Neural cell (in vitro differentiated cells): ENCODE measurements around the gene DPM2. TPM values are rescaled to one million over a fixed set of nuclear protein-coding genes. Genes with fewer than 3 reads are reported as not detected.

Experiments used
- H2AFZ ChIP-seq: fragments of 200-600, 300-800 bp; sonication (generic), shearing (Covaris generic); 2 replicates; pipeline ENCODE4 v1.6.0; 2014; ENCODE audit warnings: low read depth, mild to moderate bottlenecking, antibody characterized with exemption, low read length, moderate library complexity
- H3F3A ChIP-seq: fragments of 200-600 bp; shearing (Covaris generic); 2 replicates; pipeline ENCODE4 v1.6.1; 2016; ENCODE audit warnings: mild to moderate bottlenecking, moderate library complexity, mixed read lengths, antibody characterized with exemption, low read length; ENCODE audit not compliant: insufficient read depth, poor library complexity, severe bottlenecking
- H3K27ac ChIP-seq: fragments of 200-600, 300-800 bp; sonication (generic), shearing (Covaris generic); 2 replicates; pipeline ENCODE4 v1.5.1; 2014; ENCODE audit warnings: mild to moderate bottlenecking, low read length, moderate library complexity
- H3K27me3 ChIP-seq: fragments of 300-800, 200-600 bp; sonication (generic), shearing (Covaris generic); 2 replicates; pipeline ENCODE4 v1.6.0; 2014; ENCODE audit warnings: mild to moderate bottlenecking, low read depth, low read length, moderate library complexity; ENCODE audit not compliant: insufficient read depth
- H3K36me3 ChIP-seq: fragments of 300-800, 200-600 bp; sonication (generic), shearing (Covaris generic); 2 replicates; pipeline ENCODE4 v1.5.1; 2014; ENCODE audit warnings: mild to moderate bottlenecking, antibody characterized with exemption, low read length, moderate library complexity; ENCODE audit not compliant: insufficient read depth
- H3K4me2 ChIP-seq: fragments of 300-800, 200-600 bp; sonication (generic), shearing (Covaris generic); 2 replicates; pipeline ENCODE4 v1.6.0; 2014; ENCODE audit warnings: mild to moderate bottlenecking, low read length
- H3K4me3 ChIP-seq: fragments of 300-800, 200-600 bp; sonication (generic), shearing (Covaris generic); 2 replicates; pipeline ENCODE4 v1.5.1; 2014; ENCODE audit warnings: mild to moderate bottlenecking, low read length, moderate library complexity
- H3K79me2 ChIP-seq: fragments of 200-600 bp; shearing (Covaris generic); replicated peaks from 2 replicates; pipeline ENCODE4 v1.6.0; 2014; ENCODE audit warnings: mild to moderate bottlenecking, low read length, moderate library complexity; ENCODE audit not compliant: insufficient read depth
- H3K9ac ChIP-seq: fragments of 300-800, 200-600 bp; sonication (generic), shearing (Covaris generic); 2 replicates; pipeline ENCODE4 v1.6.1; 2016; ENCODE audit warnings: mild to moderate bottlenecking, low read length, mixed read lengths
- H3K9me2 ChIP-seq: fragments of 200-600 bp; shearing (Covaris generic); 2 replicates; pipeline ENCODE4 v1.6.1; 2016; ENCODE audit warnings: mild to moderate bottlenecking, low read length, mixed read lengths; ENCODE audit not compliant: insufficient read depth
- H3K9me3 ChIP-seq: fragments of 200-600, 300-800 bp; sonication (generic), shearing (Covaris generic); 2 replicates; pipeline ENCODE4 v1.6.1; 2016; ENCODE audit warnings: mild to moderate bottlenecking, mixed run types, low read length, moderate library complexity, mixed read lengths
- H4K20me1 ChIP-seq: fragments of 200-600 bp; shearing (Covaris generic); 2 replicates; pipeline ENCODE4 v1.6.1; 2016; ENCODE audit warnings: mild to moderate bottlenecking, mixed run types; ENCODE audit not compliant: insufficient read depth
- EP300 ChIP-seq: fragments of 450-650 bp; conservative IDR thresholded peaks from 2 replicates; pipeline ENCODE4 v1.6.1; 2014; ENCODE audit warnings: antibody characterized with exemption, mild to moderate bottlenecking, moderate library complexity; ENCODE audit not compliant: poor library complexity, severe bottlenecking
- EZH2 ChIP-seq: fragments of 200-600, 300-800 bp; shearing (Covaris generic), sonication (generic); IDR thresholded peaks from 2 replicates; pipeline ENCODE4 v1.6.1; 2014; ENCODE audit warnings: antibody characterized with exemption, low read length, borderline replicate concordance, mild to moderate bottlenecking; ENCODE audit not compliant: insufficient read depth, poor library complexity, severe bottlenecking
- MXI1 ChIP-seq: fragments of 450-650 bp; conservative IDR thresholded peaks from 2 replicates; pipeline ENCODE4 v1.6.1; 2014; ENCODE audit warnings: antibody characterized with exemption, mild to moderate bottlenecking; ENCODE audit not compliant: poor library complexity, severe bottlenecking
- POLR2AphosphoS5 ChIP-seq: IDR thresholded peaks from 2 replicates; pipeline ENCODE4 v1.6.1; 2012
- RAD21 ChIP-seq: fragments of 450-650 bp; conservative IDR thresholded peaks from 2 replicates; pipeline ENCODE4 v1.6.1; 2014; ENCODE audit warnings: antibody characterized with exemption, mild to moderate bottlenecking, moderate library complexity
- SMC3 ChIP-seq: fragments of 450-650 bp; conservative IDR thresholded peaks from 2 replicates; pipeline ENCODE4 v1.6.1; 2014; ENCODE audit warnings: antibody characterized with exemption, mild to moderate bottlenecking, moderate library complexity; ENCODE audit not compliant: poor library complexity
- TAF1 ChIP-seq: IDR thresholded peaks from 2 replicates; pipeline ENCODE4 v1.6.1; 2012; ENCODE audit warnings: low read depth
- polyA plus RNA-seq: library from polyadenylated mRNA; depleted of rRNA; stranded (reverse); fragments of >200 nt; gene quantifications from 2 replicates; pipeline ENCODE4 v1.2.3, GENCODE V29; 2014
- TF ChIP-seq, protein P1 (sequence below): IDR thresholded peaks from 2 replicates; pipeline ENCODE4 v1.6.1; 2012; ENCODE audit warnings: borderline replicate concordance
- TF ChIP-seq, protein P2 (sequence below): fragments of 450-650 bp; IDR thresholded peaks from 2 replicates; pipeline ENCODE4 v1.5.1; 2014; ENCODE audit warnings: antibody characterized with exemption, mild to moderate bottlenecking, moderate library complexity; ENCODE audit not compliant: poor library complexity, severe bottlenecking

DPM2 gene
- polyA plus RNA-seq, 1 donor from 2014 or later, result 30.5 TPM

DNA sequence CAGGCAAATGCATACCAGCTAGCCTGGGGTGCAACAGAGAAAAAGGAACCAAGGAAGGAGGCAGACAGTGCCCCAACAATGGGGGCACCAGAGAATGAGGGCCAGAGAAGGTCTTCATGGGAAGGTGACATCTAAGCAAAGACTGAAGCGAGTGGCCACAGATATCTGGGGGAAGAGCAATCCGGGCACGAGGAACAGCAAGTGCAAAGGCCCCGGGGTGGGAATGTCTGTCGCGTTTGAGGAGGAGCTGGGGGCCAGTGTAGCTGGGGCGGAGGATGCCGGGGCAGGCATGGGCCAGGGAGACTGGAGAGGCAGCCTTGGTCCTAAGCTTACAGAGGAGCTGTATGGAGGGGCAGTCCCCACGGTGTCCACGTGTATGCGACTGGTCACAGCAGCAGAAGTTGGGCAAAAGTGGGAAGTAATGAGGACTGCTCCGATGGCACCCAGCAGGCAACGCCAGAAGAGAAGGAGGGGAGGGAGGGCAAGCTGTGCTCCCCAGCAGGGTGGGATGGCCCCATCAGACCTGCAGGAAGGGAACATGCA is 24.0 kb upstream of the DPM2 start:
- Histone ChIP-seq H3F3A (no peaks in the 10 kb centered on the region), H3K27ac (no peak overlapping the region), H4K20me1 (no peaks in the 10 kb centered on the region)

DNA sequence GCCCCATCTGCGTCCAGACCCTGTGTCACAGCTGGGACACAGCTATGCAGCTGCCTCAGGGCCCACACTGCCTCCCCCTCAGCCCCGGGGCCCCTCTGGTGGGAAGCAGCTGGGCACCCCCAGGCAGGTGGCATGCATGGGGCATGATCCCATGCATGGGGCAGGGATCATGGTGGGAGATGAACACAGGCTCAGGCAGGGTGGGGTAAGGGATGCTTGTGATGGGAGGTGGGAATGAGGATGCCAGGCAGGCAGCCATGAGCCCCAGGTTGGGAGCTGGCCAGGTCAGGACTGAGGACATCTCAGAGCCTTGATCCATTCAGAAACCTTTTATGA is 23.5 kb upstream of the DPM2 start:
- Histone ChIP-seq H3K9me2 (no peaks in the 10 kb centered on the region), H4K20me1 (no peaks in the 10 kb centered on the region), H3K36me3 (no peaks in the 10 kb centered on the region), H3K4me3 (no peak overlapping the region), H3F3A (no peaks in the 10 kb centered on the region), H3K4me2 (no peak overlapping the region), H3K27ac (no peak overlapping the region), H2AFZ (no peak overlapping the region), H3K79me2 (peaks cover 10% of the 10 kb centered on the region), H3K27me3 (no peaks in the 10 kb centered on the region), H3K9me3 (no peaks in the 10 kb centered on the region), H3K9ac (no peak overlapping the region)
- TF ChIP-seq TAF1 (no peak), RAD21 (no peak), SMC3 (no peak), MXI1 (no peak), EZH2 (no peak), EP300 (no peak), POLR2AphosphoS5 (no peak)
- TF ChIP-seq, protein P1, sequence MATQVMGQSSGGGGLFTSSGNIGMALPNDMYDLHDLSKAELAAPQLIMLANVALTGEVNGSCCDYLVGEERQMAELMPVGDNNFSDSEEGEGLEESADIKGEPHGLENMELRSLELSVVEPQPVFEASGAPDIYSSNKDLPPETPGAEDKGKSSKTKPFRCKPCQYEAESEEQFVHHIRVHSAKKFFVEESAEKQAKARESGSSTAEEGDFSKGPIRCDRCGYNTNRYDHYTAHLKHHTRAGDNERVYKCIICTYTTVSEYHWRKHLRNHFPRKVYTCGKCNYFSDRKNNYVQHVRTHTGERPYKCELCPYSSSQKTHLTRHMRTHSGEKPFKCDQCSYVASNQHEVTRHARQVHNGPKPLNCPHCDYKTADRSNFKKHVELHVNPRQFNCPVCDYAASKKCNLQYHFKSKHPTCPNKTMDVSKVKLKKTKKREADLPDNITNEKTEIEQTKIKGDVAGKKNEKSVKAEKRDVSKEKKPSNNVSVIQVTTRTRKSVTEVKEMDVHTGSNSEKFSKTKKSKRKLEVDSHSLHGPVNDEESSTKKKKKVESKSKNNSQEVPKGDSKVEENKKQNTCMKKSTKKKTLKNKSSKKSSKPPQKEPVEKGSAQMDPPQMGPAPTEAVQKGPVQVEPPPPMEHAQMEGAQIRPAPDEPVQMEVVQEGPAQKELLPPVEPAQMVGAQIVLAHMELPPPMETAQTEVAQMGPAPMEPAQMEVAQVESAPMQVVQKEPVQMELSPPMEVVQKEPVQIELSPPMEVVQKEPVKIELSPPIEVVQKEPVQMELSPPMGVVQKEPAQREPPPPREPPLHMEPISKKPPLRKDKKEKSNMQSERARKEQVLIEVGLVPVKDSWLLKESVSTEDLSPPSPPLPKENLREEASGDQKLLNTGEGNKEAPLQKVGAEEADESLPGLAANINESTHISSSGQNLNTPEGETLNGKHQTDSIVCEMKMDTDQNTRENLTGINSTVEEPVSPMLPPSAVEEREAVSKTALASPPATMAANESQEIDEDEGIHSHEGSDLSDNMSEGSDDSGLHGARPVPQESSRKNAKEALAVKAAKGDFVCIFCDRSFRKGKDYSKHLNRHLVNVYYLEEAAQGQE, result no peak
- TF ChIP-seq, protein P2, sequence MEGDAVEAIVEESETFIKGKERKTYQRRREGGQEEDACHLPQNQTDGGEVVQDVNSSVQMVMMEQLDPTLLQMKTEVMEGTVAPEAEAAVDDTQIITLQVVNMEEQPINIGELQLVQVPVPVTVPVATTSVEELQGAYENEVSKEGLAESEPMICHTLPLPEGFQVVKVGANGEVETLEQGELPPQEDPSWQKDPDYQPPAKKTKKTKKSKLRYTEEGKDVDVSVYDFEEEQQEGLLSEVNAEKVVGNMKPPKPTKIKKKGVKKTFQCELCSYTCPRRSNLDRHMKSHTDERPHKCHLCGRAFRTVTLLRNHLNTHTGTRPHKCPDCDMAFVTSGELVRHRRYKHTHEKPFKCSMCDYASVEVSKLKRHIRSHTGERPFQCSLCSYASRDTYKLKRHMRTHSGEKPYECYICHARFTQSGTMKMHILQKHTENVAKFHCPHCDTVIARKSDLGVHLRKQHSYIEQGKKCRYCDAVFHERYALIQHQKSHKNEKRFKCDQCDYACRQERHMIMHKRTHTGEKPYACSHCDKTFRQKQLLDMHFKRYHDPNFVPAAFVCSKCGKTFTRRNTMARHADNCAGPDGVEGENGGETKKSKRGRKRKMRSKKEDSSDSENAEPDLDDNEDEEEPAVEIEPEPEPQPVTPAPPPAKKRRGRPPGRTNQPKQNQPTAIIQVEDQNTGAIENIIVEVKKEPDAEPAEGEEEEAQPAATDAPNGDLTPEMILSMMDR, result no peak

More for the DNA sequence above, 24.0 kb upstream of the DPM2 start:
- Histone ChIP-seq H3K4me3 (no peak overlapping the region), H3K9me3 (no peaks in the 10 kb centered on the region), H3K4me2 (no peak overlapping the region), H3K27me3 (no peaks in the 10 kb centered on the region), H3K9me2 (no peaks in the 10 kb centered on the region), H3K79me2 (peaks cover 12% of the 10 kb centered on the region), H3K9ac (no peak overlapping the region), H2AFZ (no peak overlapping the region), H3K36me3 (no peaks in the 10 kb centered on the region)
- TF ChIP-seq POLR2AphosphoS5, result no peak
- TF ChIP-seq, protein P1, result no peak
- TF ChIP-seq EZH2, result no peak
- TF ChIP-seq EP300, result no peak
- no peak for TF ChIP-seq SMC3
